ENCODE results near the gene KCNJ12.
"Not testable (repeated sequence)": the region's sequence is repeated elsewhere in the genome, so short reads cannot be mapped to it uniquely, and the experiment has no call there.

Gene KCNJ12

DNA sequence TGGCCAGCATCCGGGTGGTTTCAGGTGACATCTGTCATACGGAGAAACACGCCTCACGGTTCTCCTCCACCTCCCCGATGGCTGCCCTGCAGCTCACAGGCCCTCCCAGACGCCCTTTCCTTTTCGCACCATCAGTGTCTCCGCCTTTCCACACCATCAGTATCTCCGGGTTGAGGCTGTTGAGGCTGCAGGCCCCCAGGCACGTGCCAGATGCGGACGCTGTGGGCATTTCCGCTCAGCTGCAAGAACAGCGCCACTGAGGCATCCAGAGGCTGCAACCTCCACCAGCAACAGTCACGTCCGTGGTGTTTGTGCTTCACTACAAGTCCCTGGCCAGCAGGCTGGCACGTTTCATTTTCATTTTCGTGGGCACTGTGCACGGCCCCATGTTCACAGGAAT, 25.7 kb upstream of the KCNJ12 start:
- not testable (repeated sequence) for DNase-seq

DNA sequence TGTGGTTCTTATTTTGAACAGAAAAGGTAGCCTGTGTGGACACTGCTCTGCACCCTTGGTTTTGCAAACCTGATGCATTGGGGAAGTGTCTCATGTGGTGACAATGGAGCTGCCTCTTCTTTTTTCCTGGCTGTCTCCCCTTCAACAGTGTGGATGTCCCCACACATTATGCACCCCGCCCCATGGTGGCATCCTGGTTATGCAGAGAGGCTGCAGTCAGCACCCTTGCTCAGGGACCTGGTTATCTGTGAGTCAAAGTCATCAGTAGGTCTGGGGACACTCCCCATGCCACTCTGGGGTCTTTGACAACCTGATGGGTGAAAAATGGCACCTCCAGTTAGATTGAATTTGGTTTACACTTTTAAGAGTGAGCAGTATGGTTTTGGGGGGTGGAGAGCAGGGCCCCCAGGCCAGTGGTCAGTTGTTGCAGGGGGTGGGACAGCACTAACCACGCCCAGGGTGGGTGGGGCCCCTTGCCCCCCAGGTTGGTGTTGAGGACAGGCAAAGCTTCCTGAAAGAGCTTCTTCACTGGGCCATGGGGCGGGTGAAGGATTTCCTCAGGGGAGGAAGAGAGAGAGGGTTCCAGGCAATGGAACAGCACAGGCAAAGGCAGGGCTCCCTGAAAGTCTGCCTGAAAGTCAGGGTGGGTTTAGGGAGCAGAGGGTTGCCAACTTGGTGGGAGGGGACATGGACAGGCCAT, 24.6 kb upstream of the KCNJ12 start:
- no peak for DNase-seq

DNA sequence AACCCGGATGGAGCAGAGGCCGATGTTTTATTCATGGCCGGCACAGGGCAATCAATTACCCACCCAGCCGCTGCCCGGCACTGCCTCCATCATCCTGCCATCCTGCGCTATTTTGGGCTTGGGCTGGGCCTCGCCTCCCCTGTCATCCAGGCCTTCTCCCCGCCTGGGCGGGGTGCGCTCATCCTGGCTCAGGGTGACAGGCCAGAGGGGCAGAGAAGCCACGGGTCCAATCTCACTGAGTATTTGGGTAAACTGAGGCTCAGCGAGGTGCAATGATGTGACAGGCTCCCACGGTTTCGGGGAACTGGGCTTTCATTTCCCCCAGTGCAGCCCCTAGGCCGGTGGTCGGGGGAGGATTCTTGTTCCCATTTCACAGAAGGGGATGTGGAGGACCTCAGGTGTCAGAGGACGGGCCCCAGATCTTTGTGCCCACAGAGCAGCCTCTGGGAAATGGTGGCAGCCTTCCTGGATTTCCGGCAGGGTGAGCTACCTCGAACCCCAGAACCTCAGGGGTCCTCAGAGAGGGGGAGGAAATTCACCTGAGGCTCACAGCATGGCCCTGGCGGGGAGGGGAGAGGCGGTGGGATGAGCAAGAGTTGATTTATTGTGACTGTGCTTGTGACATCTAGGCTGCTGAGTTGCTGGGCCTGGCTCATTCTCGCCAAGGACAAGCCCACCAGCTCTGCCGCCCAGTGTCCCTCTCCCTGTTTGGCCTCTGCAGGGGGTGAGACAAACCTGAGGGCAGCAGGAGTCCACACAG, 23.8 kb upstream of the KCNJ12 start:
- no peak for DNase-seq

DNA sequence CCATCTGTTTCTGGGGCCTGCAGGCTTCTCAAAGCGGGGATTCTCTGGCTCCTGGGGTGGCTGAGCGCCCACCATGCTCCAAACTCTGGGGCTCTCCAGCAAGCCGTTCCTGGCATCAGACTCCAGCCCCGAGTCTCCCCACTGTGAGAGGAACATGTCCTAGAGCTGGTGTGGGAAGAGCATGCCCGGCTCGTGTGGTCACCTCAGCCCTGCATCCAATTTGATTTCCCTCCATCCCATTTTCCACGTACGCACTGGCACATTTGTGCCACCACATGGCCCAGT, 23.2 kb upstream of the KCNJ12 start:
- DNase-seq: no peak

DNA sequence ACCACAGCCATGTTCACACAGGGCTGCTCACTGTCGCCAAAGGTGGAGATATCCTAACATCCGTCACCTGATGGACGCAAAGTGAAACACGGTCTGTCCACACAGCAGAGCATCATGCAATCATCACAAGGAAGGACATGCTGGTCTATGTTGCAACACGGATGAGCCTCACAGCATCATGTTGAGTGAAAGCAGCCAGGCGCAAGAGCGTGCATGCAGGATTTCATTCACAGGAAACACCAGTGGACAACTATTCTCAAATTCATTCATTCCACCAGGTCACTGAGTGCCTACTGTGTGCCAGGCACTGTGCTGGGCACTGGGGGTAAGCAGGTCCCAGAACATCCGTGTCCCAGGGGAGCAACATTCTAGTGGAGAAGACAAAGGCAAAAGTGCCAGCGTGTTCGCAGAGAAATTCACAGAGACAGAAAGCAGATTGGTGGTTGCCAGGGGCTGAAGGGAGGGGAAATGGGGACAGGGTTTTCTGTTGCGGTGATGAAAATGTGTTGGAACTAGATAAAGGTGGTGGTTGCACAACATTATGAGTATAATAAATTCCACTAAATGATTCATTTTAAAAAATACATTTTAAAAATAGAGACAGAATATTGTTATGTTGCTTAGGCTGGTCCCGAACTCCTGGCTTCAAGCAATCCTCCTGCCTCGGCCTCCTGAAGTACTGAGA, 22.7 kb upstream of the KCNJ12 start:
- no peak for DNase-seq

DNA sequence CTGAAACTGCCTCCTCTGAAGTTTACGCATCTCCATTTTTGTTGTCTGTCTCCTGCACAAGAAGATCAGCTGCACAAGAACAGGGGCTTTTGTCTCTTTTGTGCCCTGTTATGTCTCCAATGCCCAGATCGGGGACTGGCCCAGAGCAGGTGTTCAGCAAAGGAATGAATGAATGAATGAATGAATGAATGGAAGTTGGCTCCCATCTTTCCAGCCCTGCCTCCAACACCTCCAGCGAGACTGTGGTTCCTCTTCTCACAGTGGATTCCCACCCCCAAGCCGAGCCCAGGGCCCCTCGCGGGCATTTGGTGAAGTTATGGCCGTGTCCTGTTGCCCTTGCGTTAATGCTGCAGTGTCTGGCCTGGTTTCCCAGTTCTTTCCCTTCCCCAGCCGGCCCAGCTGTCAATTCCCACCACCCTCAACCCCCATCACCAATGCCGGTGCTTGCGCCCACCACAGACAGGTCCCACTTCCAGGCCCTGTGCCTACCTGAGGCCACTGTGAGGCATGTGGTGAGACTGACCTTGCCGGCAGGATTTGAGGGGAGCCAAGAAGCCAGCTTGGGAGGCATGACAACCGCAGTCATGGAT, 21.3 kb upstream of the KCNJ12 start:
- DNase-seq: no peak

DNA sequence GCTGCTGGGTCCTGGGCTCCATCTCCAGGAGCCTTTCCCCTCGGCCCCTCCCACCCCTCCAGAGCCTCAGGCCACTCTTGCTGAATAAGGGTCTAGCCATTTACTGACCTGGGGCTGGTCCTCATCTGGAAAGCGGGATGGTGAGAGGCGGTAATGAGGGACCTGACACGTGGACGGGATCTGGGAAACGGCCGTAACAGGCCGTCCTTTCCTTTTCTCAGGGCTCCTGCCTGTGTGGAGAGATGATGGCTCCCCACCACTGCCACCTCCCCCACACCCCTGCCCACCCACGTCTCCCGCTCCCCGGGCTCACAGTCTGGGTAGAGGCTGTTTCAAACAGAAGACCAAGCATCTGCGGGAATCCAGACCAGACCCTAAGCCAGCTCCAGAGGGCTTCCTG, 20.6 kb upstream of the KCNJ12 start:
- no peak for DNase-seq

DNA sequence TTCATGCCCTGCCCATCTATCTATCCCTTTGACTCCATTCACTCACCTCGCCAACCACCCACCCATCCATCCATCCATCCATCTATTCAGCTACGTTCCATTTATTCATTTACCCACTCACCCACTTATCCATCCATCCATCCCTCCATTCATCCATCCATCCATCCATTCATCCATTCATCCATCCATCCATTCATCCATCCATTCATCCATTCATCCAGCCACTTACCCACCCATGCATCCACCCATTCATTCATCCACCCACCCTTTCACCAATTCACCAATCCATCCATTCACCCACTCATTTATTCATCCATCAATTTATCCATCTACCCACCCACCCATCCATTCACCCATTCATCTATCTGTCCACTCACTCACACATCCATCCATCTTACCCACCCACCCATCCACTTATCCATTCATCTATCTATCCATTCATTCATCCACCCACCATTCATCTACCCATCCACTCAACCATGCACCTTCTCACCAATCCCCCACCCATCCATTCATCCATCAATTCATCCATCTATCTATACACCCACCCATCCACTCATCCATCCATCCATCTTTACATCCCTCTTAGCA, 19.5 kb upstream of the KCNJ12 start:
- no peak for DNase-seq

DNA sequence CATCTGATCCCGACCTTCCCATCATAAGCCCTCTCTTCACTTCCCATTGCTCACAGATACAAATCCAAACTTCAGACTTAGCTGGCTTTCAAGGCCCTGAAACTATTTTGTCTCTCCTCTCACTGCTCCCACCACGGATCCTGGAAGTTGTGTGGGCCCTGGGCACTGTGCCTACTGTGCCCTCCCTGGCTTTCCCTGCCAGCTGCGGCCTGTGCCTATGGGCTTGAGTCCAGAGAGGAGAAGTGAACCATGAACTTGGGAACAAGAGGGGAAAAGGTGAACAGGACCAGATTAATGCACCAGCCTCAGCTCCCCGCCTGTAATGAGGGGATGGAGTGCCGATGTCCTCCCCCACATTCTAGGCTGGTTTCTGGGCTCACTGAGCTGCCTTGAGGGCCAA, 18.9 kb upstream of the KCNJ12 start:
- no peak for DNase-seq

DNA sequence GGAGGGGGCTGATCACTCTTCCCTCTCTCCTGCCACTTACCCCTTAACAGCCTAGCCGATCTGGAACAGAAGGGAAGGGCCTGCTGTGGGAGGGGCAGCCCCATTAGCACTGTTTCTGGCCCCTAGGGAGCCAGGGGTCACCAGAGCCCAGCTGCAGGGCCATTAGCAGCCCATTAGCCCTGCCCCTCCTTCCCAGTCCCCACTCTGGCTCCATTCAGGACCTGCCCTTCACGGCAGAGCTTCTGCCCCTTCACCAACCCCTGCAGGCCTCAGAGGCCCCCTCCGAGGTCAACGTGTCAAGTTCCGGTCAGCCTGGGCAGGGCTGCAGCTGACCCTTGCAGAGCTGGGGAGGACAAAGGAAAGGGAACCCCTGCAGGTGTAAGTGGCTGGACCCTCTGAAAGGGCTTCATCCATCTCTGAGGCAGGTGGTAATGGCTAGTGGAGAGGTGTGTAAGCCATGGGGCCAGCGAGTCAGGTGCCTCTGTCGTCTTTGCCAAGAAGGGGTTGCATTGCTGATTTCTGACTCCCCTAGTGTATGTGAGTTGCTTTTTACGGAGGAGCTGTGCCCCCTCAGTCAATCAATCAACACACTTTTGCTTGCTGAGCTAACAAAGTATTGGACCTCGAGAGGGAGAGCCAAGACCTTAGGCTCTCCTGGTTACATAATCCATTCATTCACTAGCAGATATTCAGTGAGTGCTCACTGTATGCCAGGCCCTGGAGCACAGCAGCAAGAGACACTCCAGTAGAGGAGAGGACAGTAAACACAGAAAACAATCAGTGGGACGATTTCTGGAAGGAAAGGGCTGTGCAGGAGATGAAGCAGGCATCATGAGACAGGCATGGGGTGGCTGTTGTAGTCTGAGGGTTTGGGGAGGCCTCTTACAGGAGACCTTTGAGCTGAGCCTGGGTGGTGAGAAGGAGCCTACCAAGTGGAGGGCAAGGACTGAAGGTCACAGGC, 18.2 kb upstream of the KCNJ12 start:
- no peak for DNase-seq

DNA sequence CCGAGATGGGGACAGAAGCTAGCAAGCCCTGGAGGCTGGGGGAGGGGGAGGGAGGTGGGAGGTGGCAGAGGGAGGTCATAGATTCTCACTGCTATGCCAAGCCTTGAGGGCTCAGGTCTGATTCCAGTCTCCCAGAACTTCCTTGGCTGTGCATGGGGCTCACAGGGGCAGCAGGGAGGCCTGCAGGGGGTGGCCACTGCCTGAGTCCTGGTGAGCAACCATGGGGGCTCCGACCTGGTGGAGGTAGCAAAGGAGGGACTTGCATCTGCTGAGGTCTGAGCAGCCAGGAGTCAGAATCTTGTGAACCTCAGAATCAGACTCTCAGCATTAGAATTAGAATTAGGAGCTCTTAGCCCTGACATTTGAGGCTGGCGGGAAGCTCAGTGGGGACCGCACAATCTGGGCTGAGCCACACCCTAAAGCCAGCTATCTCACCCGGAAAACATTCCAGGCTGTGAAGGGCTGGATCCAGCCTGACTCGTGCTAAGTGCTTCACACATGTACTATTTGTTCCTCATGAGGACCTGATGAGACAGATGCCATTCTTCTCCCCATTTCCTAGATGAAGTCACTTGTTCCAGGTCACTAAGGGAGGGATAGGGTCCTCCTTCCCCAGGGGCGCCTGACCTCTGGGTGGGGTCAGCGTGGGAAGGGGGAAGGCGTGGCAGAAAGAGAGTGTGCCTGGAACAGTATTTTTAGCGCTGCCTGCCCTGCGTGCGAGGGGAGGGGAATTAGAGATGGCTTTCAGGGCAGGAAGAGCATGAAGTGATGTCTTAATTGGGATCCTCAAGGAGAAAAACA, 17.3 kb upstream of the KCNJ12 start:
- DNase-seq: no peak

DNA sequence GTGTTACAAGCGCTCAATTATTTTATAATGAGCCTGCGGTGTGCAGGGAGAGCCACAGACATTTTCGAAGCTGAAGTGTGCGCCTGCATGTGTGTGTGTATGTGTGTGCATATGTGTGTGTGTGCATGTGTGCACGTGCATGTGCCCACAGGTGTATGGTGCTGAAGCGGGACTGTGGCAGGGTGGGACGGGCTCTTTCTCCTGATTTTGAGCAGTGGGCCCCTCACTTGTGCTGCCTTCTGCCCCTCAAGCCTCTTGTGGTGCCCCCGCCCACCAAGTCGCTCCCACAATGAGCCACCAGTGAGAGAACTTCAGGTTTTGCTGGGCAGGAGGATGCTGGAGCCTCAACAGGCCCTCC, 16.7 kb upstream of the KCNJ12 start:
- no peak for DNase-seq

DNA sequence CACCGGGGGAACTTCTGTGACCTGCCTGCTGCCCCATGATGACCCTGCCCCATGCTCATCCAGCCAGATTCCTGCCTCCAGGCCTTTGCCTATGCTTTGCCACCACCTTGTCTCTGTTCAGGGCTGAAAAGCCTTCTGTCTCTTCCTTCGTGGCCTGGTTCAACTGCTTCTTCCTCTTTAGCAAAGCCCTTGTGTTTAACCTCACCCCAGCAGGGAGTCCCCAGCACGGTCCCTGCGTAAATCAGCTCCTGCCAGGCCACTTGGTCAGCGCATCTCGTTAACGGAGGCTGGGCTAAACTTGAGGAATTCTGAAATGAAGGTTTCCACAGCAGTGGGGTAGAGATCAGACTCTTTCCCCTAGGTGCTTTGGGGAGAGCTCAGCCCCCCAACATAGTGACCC, 16.1 kb upstream of the KCNJ12 start:
- DNase-seq: no peak

DNA sequence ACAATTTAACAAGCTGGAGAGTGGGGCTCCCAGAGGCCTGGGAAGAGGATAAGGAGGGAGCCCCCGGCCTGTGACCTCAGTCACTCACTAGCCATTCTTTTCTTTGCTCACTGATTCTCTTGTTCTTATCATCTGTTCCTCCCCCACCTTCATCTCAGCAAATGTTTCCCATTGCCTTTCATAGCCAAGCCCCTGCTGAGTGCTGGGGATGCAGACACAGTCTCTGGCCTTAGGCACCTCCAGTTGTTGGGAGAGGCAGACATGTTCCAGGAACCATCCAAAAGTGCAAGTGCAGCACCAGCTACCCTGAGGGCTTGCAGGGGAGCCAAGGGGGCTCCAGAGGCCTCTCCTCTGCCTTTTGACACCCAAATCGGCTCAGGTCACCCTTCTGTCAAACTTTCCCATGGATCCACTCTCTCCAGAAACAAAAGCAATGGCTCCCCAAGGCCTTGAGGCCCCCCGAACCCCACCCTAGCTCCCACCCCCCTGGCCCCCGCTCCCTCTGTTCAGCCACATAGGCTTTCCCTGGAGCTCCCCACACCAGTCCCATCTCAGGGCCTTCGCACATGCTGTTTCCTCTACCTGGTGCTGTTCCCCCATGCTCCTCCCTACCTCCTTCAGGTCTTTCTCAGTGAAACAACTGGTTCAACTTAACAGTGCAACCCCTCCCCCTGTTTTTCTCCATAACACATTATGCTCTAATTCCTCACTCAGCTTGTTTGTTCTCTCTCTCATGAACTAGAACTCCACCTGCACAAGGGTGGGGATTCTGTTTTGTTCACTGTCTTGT, 14.9 kb upstream of the KCNJ12 start:
- DNase-seq: no peak

DNA sequence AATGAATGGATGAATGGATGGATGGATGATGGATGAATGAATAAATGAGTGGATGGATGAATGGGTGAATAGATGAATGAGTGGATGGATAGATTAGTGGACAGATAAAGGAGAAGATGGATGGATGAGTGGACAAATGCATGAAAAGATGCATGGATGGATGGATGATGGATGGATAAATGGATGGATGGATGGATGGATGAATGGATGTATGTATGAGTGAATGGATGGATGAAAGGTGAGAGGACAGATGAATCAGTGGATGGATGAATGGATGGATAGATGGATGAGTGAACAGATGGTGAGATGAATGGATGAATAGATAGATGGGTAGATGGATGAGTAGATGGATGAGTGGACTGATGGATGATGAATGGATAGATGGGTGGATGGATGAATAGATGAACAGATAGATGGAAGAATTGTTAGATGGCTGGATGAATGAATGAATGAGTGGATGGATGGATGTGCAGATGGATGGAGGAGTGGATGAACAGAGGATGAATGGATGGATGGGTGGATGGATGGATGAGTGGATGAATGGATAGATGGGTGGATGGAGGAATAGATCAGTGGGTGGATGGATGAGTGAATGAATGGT, 13.7 kb upstream of the KCNJ12 start:
- DNase-seq: no peak

DNA sequence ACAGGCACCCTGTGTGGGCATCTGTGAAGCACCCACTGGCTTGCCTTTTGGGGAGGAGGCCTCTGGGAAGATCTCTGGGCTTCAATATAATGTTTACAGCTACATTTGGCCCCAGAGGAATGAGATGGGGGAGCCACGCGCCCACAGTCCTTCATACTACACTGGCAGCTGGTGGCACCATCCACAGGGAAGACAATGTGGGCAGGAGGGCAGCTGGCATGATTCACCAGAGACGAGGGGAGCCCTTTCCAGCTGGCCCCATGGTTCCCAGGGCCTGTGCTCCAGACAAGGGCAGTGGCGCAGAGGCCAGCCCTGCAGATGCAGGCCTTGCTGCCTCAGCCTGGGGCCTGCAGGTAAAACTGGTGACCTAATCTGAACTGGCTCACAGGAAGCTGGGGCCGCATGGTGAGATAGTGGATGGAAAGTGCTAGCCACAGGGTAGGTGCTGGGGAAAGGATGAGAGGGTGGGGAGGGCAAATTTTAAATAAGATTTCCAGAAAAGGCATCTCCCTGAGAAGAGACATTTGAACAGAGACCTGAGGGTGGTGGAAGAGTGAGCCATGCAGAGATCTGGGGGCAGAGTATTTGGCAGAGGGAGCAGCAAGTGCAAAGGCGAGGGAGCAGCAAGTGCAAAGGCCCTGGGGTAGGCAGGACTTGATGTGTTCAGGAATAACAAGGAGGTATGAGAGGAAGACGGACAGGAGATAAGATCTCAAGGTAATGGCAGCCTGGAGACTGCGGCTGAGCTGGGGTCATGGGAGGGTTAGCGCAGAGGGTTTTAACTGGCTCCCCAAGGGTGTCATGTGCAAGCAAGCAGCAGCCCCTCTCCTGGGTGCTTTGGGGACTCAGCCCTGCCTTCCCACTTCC, 12.1 kb upstream of the KCNJ12 start:
- DNase-seq: no peak

DNA sequence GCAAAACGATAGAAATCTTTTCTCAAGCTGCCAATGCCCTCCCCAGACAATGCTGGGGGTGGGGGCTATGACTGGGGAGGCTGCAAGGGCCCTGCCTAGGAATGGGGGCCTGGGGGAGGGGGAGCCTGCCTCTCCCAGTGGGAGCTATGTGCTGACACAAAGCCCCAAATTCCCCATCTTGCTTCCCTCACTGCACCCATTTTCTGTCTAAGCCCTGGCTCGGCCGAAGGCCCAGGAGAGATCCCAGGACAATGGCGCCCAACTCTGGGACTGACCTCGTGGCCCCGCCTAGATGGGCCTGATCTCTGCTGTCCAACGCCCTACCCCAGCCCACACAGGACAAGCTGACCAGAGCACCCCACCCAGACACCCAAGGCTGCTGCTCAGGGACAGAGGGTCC, 11.1 kb upstream of the KCNJ12 start:
- no peak for DNase-seq

DNA sequence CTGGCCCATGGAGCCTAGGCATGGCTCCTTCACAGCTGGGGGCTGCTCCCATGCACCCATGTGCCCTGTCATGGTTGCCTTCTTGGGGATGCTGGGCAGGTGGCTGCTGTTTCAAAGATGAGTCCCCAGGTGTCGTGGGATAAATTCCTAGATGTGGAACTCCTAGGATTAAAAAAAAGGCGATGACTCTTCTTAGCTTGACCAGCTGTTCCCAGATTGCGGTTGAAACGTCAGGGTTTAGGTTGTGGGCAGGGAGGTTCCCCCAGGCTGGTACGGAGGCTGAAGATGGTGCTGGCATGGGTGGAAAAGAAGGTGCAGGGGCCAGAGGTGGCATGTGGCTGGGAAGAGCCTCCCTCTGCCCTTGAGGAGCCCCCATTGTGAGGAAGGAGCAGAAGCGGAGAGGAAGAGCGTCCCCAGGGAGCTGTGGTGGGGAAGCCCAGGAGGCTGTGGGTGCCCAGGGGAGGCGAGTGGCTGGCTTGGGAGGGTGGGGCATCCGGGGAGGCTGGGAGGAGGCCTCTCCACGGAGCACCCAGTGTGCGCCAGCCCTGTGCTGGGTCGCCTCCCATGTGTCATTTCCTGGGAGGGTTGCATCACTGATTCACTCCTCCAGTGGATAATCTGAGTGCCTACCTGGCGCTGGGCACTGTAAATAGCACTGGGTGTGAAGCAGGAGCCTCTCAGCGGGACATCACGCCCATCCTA, 7.5 kb upstream of the KCNJ12 start:
- no peak for DNase-seq

DNA sequence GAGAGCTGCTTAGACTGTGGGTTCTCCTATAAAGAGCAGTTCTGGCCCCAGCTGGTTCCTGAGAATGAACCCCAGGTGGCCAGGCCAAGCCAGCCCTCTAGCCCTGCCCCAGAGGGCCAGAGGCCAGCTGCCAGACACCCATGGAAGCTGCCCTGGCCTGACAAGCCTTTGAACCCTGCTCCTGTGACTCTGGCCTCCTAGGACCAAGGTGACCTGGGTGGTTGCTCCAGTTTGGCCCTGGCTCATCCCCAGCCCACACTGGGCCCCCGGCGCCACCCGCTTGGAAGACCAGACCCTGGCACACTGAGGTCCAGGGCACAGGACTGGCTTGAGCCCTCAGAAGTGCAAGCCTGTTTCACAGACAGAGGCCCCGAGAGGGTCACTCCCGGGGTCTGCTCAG, 6.8 kb upstream of the KCNJ12 start:
- no peak for DNase-seq
